ENCODE measurements around the gene PLXDC2.

PLXDC2 gene

DNA sequence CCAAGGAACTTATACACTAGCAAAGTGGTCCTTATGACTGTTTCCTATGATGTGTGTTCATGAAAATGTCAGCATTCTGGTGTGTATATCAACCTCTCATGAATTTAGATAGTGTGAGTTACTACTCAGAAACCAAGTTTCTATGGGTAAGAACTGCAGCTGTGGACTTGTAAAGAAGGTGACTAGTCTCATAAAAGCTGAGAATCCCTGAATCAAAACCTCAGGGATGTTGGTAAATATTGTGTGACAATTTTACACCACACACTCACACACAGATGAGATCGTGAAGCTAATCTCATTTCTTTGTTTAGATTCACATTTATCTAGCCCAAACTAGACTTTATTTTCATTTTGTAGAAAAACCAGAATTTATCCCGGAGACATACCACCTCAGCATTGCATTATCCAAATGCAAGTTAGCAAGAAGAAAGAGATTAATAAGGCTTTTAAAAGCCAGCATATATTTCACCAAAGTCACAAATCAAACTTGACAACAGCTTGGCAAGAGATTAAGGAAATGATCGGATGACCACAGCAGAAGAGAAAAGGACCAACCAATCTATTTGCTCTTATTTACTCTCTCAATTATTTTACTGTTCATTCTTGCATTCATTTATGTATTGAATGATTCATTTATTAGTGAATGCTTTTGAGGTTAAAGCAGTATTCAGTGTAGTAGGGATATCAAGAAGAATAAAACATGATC lies 92.9 kb downstream of the PLXDC2 start:
- DNase-seq (ENCODE audit: low read depth in 2 of 3, low spot score in 2 of 3): no peak

DNA sequence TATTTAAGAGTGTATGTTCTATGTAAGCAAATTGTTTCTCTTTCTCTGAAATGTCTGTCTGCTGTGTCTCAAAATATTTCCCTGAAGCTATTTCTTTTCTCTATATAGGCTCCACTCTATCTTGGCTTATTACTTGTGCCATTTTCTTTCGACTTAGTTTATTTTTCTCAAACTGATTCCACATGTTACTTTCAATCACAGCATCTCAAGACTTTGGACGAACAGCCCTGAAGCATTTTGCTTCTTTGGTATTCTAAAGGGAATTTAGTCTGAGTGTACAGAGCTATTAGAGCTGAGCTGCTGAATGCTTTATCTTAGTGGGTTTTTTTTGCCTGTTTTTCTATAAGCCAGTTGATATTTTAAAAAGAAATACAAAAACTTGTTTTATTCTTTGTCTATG lies 95.7 kb downstream of the PLXDC2 start:
- no peak for DNase-seq (ENCODE audit: low read depth in 2 of 3, low spot score in 2 of 3)

DNA sequence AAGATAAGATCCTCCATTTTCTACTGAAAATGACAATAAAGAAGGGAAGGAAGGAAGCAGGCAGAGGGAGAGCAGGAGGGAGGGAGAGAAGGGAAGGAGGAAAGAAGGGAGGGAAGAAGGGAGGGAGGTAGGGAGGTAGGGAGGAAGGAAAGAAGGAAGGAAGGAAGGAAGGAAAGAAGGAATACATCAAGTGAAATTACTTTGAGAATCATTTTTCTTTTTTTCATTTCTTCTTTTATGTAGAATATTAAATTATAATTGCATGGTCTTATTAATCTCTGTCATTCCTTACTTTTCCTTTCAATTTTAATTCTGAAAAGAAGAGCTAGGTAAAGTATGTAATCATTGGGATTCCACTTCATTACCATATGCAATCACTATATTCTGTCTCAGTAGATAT lies 97.8 kb downstream of the PLXDC2 start:
- no peak for DNase-seq (ENCODE audit: low read depth in 2 of 3, low spot score in 2 of 3)

DNA sequence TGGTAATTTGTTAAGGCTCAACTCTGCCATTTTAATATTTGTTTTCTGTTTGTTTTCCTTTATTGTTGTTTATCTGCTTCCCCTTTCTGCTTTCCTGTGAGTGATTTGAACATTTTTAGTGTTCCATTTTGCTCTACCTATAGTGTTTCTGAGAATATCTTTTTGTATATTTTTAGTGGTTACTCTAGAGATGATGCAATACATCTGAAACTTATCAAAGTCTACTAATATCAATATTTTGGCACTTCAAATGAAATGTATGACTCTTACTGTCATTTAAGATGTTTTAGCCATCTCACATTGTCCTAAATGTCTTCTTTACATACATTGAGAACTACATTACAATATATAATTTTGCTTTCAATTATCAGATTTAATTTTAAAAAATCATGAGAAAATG lies 98.9 kb downstream of the PLXDC2 start:
- no peak for DNase-seq (ENCODE audit: low read depth in 2 of 3, low spot score in 2 of 3)

DNA sequence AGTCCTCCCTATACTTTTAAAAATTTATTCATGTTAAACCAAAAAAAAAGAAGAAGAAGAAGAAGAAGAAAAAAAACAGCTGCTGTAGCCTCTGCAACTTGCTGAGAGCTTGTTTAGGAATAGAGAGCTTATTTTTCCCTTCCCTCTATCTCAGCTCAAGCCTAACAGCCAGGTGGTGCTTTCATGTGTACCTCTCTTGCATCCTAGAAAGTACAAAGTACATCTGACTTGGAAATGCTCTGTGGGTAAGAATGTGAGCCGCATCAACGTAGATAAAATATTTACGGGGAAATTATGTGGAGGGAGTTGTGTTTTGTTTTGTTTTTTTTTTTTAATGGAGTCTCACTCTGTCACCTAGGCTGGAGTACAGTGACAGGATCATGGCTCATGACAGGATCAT lies 99.6 kb downstream of the PLXDC2 start:
- no peak for DNase-seq (ENCODE audit: low read depth in 2 of 3, low spot score in 2 of 3)

DNA sequence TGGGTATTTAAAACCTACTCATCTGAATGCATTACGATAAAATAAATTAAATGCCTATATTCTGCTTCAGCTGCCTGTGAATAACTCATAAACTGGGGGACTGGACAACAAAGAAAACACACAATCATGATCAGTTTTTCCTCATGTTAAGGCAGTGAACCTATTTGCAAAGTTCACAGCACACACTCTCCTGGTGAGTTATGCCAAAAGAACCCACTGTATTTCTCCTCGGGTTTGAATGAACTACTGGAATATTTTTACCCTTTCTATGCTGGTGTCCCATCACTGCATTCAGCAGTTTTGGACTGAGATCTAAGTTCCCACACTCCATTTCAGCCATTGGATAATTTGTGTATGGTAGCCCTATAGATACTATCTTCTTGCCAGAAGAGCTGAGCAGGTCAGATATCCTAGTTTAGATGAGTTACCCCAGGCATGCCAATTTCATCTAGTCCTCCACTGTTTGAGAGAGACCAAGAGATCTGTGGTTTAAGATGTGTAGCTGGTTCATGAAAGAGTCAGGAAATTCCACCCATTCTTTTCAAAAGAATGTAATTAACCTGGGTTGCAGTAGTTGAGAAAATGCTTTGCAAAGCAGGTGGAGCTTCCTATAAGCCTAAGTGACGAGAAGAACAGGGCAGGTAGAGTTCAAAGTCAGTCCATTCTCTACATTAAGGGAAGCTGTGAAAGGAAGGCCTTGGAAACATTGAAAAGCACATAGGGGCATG lies 101.7 kb downstream of the PLXDC2 start:
- no peak for DNase-seq (ENCODE audit: low read depth in 2 of 3, low spot score in 2 of 3)

DNA sequence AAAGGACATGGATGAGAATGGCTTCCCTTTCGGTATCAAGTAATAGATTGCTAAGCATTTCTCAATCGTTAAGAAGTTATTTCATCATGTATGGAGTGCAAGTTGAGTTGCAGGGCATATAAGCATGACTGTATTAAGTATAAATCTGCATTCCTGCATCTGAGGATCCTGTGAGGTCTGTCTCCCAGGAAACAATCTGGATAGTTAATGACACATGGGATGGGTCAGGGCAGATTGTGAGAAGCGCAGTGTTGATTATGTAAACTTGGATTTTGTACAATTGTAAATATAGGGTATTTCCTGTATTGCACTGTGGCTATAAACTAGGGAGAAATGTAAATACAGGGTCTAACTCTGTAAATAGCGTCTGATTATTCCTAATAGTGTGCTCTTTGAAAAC lies 102.6 kb downstream of the PLXDC2 start:
- DNase-seq (ENCODE audit: low read depth in 2 of 3, low spot score in 2 of 3): no peak

DNA sequence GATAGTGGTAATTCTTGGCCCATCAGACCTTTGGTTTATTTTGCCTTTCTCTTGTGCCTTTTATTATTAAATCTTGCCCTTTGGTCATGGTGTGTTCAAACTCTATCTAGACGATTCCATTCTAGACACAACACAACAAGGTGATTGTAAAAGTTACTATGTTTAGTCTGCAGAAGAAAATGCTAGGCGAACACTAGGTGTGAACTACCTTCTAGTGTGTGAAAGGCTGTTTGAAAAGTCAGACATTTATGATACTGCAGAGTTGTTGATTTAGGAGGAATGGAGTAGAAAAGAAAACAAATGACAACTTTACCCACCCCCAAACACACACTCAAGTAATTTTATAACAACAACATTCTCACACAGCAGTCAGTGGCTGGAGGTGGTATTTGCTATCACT lies 103.4 kb downstream of the PLXDC2 start:
- DNase-seq (ENCODE audit: low read depth in 2 of 3, low spot score in 2 of 3): no peak

DNA sequence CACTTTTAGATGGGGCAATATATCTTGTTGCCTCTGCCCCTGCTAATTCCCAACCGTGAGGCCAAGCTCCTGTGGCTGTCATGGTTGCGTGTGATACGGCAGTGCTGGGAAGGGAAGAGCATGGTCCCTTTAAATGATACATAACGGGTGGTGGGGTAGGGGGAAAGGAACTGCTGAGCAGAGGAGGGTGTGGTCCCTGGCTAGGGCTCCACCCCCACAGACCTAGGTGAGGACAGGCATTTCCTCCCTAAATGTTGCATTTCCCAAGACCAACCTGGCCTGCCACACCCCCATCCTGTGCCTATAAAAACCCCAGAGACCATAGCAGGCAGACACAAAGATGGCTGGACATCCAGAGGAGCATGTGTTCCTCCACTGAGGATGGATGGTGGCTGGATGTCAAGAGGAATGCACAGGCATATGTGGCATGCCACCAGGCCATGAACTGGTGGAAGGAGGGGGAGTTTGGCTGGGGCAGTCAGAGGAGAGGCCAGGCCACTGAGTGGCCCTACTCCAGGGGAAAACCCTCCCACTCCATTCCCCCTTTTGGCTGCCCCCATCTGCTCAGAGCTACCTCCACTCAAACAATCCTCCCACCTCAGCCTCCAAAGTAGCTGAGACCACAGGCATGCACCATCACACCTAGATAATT lies 104.0 kb downstream of the PLXDC2 start:
- DNase-seq (ENCODE audit: low read depth in 2 of 3, low spot score in 2 of 3): no peak

DNA sequence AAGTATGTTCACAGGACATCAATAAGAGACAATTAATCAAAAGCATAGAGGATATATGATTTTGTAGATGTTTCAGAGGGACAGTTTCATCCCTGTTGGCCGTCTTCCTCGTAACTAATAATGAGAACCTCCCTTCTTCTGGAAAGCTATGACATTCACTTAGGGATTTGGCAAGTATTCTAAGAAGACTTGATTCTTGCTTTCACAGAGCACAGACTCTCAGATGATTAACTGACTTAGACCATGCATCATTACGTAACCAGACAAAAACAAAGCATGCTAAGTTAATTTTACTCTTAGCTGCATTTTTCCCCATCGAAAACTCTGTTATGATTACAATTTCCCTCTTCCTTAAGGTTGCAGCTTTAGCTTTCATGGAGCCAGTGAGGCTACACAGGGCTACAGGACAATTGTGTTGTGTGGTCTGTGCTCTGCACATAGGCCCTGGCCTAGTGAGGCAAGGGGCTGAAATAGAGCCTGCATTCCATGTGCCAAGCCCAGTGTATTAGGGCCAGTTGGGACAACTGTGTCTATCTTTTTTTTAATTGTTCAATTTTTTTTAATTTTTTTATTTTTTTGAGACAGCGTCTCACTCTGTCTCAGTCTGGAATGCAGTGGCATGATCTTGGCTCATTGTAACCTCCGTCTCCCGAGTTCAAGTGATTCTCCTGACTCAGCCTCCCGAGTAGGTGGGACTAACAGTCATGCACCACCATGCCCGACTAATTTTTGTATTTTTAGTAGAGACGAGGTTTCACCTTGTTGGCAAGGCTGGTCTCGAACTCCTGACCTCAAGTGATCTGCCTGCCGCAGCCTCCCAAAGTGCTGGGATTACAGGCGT lies 105.3 kb downstream of the PLXDC2 start:
- no peak for DNase-seq (ENCODE audit: low read depth in 2 of 3, low spot score in 2 of 3)

DNA sequence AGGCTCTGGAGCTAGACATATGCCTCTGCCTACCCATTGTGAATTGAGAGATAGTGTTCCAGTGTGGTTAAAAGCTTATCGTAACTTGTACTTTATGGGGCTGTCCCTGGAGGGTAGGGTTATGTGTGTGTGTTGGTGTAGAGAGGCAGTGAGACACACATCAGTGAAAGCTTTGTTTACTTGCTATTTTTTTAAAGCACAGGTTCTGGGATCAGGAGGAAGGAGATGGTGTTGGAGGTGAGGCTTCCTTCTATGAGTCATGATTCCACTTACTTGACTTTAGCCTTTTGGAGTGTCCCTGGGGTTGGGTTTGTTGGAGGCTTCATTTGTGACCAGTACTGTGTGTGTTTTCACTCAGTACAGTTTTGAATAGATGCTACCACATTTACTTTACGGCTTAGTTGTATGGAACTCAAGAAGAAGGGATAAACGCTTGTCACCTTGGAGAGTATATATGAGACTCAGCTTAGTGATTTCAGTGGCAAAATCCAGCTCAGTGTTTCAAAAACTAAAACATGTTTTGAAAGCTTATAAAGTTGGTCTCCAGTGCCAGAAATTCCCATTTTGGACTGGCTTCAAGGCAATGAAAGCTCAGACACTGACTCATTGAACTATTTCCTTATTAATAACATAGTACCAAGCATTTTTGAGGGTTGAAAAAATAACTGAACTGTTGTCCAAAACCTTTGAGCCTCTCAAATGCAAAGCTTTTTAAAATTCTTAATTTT lies 106.2 kb downstream of the PLXDC2 start:
- DNase-seq (ENCODE audit: low read depth in 2 of 3, low spot score in 2 of 3): no peak

DNA sequence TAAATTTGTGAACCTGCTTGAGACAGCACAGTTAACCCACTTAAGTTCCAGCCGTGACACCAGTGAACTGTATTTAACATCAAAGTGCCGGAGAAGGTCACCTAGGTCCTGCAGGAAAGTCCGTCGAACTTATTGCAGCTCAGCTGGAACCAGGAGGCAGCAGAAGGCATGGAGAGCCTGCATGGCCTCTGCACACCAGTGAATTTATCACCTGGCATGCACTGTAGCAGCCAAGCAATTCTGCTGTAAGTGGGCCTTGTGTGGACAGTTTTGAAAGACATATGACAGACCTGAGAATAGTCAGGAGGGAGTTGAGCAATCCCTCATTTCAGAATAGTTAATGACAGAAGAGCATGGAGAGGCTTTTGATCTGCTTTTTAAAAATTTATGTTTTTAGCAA lies 108.8 kb downstream of the PLXDC2 start:
- DNase-seq (ENCODE audit: low read depth in 2 of 3, low spot score in 2 of 3): no peak

DNA sequence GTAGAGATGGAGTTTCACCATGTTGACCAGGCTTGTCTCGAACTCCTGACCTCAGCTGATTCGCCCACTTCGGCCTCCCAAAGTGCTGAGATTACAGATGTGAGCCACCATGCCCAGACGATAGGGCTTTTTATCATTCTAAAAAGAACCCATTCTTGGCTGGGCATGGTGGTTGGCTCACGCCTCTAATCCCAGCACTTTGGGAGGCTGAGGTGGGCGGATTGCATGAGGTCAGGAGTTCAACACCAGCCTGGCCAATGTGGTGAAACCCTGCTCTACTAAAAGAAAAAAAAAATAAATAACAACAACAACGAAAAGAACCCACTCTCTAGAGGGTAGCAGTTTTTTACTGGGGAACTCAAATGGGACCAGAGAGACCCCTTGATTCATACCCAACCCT lies 112.7 kb downstream of the PLXDC2 start:
- no peak for DNase-seq (ENCODE audit: low read depth in 2 of 3, low spot score in 2 of 3)

DNA sequence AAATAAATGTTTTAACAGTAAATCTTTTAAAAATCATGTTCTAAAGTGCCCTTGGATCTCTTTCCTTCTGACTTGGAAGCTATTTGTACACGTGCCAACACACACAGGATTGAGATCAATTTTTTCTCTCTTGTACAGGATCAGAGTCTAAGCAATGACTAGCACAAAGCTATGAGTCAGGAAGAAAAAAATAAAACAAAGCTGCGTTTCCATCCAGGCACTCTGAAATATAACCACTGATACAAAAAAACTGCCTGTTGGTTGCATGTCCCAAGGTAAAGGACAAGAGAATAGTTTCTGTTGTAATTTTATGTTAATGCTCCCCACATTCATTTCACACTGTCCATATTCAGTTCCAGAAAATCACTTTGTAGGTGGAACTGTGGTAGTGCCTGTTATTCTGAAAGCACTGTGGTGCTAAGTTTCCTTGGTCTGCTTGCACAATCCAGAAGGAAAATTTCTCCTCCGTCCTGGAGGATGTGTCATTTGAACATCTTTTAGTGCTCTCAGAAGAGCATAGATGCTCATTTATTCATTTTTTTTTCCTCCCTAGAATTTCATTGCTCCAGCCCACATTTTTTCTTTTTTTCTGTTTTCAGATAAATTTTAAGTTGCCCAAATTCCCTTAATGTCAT lies 113.4 kb downstream of the PLXDC2 start:
- no peak for DNase-seq (ENCODE audit: low read depth in 2 of 3, low spot score in 2 of 3)

DNA sequence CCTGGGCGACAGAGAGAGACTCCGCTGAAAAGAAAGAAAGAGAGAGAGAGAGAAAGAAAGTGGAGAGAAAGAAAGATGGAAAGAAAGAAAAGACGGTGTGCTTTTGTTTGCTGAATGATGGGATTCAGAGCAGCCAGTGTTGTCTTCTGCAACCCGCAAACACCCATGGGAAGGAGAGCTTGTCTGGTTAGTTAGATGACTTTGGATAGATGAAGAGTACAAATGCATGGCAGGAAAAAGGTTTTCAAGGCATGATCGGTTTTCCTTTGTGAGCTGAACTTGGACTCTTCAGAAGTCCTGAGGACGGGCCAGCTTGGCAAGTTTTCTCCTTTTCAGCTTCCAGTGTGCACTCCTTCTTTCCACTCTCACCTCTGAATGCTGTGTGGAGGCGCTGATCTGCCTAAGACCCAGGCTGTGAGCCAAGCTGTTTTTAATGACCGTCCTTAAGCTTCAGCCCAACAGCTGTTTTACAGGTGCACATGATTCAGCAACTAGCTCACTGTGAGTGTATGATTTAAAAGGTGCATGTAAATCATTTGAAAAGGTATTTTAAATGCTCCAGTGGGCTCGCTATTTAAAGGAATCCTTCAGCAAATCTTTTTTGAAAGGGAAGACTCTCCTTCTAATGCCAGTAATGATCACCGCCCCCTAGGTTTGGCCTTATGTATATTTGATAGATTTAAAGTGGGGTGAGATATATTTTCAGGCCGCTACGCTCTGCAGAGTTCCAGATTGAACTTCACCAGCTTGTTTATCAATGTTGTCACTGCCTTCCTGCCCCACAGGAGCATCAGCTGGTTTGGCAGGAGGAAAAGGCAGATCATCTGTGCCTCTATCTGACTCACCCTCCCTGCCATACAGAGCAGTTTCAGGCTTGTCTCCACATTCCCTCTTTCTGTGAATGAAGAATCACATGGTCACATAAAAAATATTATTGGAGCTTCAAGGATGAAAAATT lies 115.0 kb downstream of the PLXDC2 start:
- no peak for DNase-seq (ENCODE audit: low read depth in 2 of 3, low spot score in 2 of 3)

DNA sequence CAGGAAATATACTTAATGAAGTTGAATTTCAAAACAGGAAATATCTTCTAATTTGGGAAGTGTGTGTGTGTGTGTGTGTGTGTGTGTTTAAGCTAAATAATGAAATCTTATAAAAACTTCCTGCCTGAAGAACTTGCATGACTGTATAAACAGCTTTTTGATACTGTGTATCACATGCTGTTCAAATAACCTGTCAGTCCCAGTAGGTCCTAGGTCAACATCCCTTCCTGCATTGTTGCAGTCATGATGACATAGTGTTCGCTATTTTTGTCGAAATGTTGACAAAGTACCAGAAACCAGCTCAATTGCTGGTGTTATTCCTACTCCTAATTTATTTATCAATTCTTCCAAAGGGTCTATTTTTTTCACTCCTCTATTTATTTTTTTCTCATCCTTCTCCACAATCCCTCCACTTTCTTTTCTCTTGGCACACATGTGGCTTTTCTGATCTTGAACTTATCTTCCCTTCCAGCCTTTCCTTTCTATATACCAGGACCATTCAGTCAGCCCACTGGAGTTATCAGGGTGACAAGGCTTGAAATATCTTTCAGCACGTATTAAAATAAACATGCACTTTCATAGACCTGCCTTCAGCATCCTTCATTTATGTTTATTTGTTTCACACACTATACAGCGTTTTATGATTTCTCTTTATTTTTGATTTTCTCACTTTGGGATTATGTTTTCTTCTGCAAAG lies 115.8 kb downstream of the PLXDC2 start:
- DNase-seq (ENCODE audit: low read depth in 2 of 3, low spot score in 2 of 3): no peak

DNA sequence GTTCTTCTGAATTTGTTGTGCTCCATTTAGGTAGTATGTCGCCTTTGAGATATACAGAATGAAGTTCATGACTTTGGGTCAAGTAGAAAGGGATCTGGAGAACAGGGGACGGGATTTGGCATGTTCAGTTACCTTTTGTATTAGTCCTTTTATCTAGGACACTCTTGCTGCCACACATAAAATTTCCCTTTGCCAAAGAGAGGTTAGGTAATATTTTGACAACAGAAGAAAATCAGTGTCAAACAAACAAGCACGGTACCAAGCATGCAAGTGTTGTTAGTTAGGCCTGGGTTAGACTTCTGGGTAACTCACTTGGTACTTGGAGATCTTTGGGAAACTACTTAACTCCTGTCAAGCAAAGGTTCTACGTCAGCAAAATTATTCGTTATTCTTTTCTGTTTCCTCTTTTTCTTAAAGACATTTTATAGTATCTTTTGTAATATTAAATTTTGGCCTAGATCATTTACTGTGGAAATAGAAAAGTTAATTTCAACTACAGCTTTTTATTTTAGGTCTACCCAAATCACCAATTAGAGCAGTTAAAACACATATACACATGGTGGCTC lies 116.7 kb downstream of the PLXDC2 start:
- DNase-seq (ENCODE audit: low read depth in 2 of 3, low spot score in 2 of 3): no peak

DNA sequence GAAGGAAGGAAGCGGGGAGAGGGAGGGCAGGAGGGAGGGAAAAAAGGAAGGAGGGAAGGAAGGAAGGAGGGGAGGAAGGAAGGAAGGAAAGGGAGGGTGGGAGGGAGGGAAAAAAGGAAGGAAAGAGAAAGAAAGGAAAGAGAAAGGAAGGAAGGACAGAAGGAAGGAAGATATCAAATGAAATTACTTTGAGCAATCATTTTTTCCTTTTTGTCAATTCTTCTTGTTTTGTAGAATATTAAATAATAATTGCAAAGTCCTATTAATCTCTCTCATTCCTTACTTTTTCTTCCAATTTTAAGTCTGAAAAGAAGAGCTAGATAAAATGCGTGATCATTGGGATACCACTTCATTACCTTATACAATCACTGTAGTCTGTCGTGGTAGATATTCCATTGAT lies 117.5 kb downstream of the PLXDC2 start:
- no peak for DNase-seq (ENCODE audit: low read depth in 2 of 3, low spot score in 2 of 3)

Measured in activated CD8-positive, alpha-beta memory T cell treated with anti-CD3 and anti-CD28 coated beads for 48 hours (primary cell).